ENCODE data around the gene COA8. TPM values are rescaled to one million over a fixed set of nuclear protein-coding genes. Genes with fewer than 3 reads are reported as not detected.
A peak's percentile ranks its signal among the peaks of the same experiment; 100 is the strongest.

COA8 gene
- total and polyA plus RNA-seq, 9 of the 15 experiments (the other 6 are each of a cell fraction or from before 2014, with no cell fraction given) = 5.0 to 35.3 (median 25.7) TPM

- BruUV-seq (replicated peaks) = no TSS peak
- Histone ChIP-seq H3K4me2 (ENCODE audit: insufficient read depth, low read length) (no peak overlapping the region), H4K20me1 (replicated peaks; ENCODE audit: control insufficient read depth, insufficient read depth, low read length) (peaks cover 7% of the 10 kb centered on the region), H3K27me3 (ENCODE audit: control insufficient read depth in 2 of 2, insufficient read depth in 2 of 2, low read length in 2 of 2) (no peaks in the 10 kb centered on the region), H2AFZ (ENCODE audit: low read depth, low read length) (no peak overlapping the region), H3K9me3 (replicated peaks; ENCODE audit: control insufficient read depth, insufficient read depth, low read depth, low read length) (no peaks in the 10 kb centered on the region), H3K4me1 (replicated peaks in 1 of 2; ENCODE audit: control insufficient read depth in 2 of 2, insufficient read depth in 2 of 2, low read length in 2 of 2) (peaks cover 0 to 62% of the 10 kb centered on the region in 2 experiments; a peak in 3 of 5 replicates), H3K79me2 (ENCODE audit: control insufficient read depth, insufficient read depth, low read length) (no peaks in the 10 kb centered on the region), H3K36me3 (ENCODE audit: control insufficient read depth, insufficient read depth, low read length) (no peaks in the 10 kb centered on the region), H3K9ac (ENCODE audit: insufficient read depth in 1 of 2, low read depth in 2 of 2, low read length in 2 of 2) (peak overlapping the region in 1 of 2 experiments; percentile 64; a peak in 1 of 4 replicates), H3K4me3 (no peak overlapping the region), H3K9me1 (ENCODE audit: control insufficient read depth, insufficient read depth, low read length) (no peaks in the 10 kb centered on the region), H3K27ac (ENCODE audit: extremely low read depth, low read depth, low read length) (no peak overlapping the region)
- CTCF ChIA-PET (ENCODE audit: low intra/inter-chr PET ratio) = no interaction called here
- no peak for ATAC-seq
- DNase-seq (ENCODE audit: extremely low read depth in 1 of 4, low spot score in 3 of 4) = no peak
- in situ Hi-C loops (cut with MboI) (no loop called here), intact Hi-C loops (cut with micrococcal nuclease) (loop anchor here (5.0 to 10.0 kb wide), 2 partner anchors 47 to 475 kb away; no protein-coding TSS in a partner anchor)
- TF ChIP-seq, protein P1, sequence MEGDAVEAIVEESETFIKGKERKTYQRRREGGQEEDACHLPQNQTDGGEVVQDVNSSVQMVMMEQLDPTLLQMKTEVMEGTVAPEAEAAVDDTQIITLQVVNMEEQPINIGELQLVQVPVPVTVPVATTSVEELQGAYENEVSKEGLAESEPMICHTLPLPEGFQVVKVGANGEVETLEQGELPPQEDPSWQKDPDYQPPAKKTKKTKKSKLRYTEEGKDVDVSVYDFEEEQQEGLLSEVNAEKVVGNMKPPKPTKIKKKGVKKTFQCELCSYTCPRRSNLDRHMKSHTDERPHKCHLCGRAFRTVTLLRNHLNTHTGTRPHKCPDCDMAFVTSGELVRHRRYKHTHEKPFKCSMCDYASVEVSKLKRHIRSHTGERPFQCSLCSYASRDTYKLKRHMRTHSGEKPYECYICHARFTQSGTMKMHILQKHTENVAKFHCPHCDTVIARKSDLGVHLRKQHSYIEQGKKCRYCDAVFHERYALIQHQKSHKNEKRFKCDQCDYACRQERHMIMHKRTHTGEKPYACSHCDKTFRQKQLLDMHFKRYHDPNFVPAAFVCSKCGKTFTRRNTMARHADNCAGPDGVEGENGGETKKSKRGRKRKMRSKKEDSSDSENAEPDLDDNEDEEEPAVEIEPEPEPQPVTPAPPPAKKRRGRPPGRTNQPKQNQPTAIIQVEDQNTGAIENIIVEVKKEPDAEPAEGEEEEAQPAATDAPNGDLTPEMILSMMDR (IDR thresholded peaks at IDR 0.05 in 2 of 3, conservative IDR thresholded peaks at IDR 0.05 in 1 of 3; ENCODE audit: insufficient read depth in 2 of 3, low read depth in 1 of 3, low read length in 3 of 3) = 0 out of 6 replicates have a peak, but pooled peaks of 1 of the 3 experiments have one; percentile 6
- no peak for TF ChIP-seq ZNF197 (CRISPR knock-in tag; IDR thresholded peaks at IDR 0.05; ENCODE audit: low read depth)
- 49% methylated on average over 17 of the region's 30 CpGs for WGBS (ENCODE audit: insufficient coverage, low coverage, missing lambda C conversion rate)
- POLR2A ChIA-PET = interaction anchor here (1.2 kb wide), 1 partner anchor 11 kb away, joined by 3 read pairs; no protein-coding TSS in a partner anchor
- no peak for FAIRE-seq
These were observed 13.1 kb upstream of the COA8 start for GRCh38 chr14:103549361-103550311.
